ENCODE results near the gene ASAP3.

The ASAP3 gene

DNA sequence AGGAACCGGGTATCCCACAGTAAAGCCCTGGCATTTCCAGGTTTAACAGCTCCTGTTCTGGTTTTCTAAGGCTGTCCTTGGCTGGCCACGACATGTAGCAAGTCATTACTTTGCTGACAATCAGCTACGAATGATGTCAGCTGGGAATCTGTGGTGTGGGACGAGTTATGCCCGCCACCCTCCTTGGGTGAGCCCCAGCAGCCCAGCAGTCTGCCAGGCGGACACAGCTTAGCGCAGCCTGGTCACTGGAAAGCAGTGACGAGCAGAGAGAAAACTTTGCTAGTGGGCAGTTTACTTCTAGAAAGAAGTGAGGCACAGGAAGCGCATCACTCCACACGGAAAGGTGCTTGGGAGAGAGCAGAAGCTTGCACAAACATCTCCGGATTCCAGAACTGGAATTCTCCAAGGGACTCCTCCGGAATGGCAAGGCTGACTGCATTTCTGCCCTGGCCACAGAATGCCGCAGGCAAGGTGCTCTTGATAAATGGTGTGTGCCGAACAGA, 98.8 kb downstream of the ASAP3 start:
- Histone ChIP-seq H3K9ac (ENCODE audit: low read length) (no peak overlapping the region), H3K27ac (ENCODE audit: low read depth, low read length) (no peak overlapping the region), H3K27me3 (ENCODE audit: low read length) (no peaks in the 10 kb centered on the region), H3K4me3 (ENCODE audit: insufficient read depth, low read length, poor library complexity, severe bottlenecking) (no peak overlapping the region), H3K9me2 (replicated peaks; ENCODE audit: insufficient read depth, low read length) (no peaks in the 10 kb centered on the region), H2AFZ (ENCODE audit: low read depth, low read length, severe bottlenecking) (no peak overlapping the region), H3K36me3 (ENCODE audit: low read length) (no peaks in the 10 kb centered on the region), H3K79me2 (ENCODE audit: insufficient read depth, low read length) (no peaks in the 10 kb centered on the region), H3F3A (ENCODE audit: insufficient read depth) (no peaks in the 10 kb centered on the region), H3K4me2 (ENCODE audit: low read depth, low read length, poor library complexity, severe bottlenecking) (no peak overlapping the region), H4K20me1 (ENCODE audit: low read depth, low read length) (no peaks in the 10 kb centered on the region), H3K9me3 (ENCODE audit: insufficient read depth, low read length) (no peaks in the 10 kb centered on the region)
- TF ChIP-seq, protein P1, sequence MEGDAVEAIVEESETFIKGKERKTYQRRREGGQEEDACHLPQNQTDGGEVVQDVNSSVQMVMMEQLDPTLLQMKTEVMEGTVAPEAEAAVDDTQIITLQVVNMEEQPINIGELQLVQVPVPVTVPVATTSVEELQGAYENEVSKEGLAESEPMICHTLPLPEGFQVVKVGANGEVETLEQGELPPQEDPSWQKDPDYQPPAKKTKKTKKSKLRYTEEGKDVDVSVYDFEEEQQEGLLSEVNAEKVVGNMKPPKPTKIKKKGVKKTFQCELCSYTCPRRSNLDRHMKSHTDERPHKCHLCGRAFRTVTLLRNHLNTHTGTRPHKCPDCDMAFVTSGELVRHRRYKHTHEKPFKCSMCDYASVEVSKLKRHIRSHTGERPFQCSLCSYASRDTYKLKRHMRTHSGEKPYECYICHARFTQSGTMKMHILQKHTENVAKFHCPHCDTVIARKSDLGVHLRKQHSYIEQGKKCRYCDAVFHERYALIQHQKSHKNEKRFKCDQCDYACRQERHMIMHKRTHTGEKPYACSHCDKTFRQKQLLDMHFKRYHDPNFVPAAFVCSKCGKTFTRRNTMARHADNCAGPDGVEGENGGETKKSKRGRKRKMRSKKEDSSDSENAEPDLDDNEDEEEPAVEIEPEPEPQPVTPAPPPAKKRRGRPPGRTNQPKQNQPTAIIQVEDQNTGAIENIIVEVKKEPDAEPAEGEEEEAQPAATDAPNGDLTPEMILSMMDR (IDR thresholded peaks at IDR 0.05; ENCODE audit: insufficient read depth, low read length, poor library complexity, severe bottlenecking), result no peak
- TF ChIP-seq EZH2phosphoT487 (conservative IDR thresholded peaks at IDR 0.05; ENCODE audit: low read length), result no peak

DNA sequence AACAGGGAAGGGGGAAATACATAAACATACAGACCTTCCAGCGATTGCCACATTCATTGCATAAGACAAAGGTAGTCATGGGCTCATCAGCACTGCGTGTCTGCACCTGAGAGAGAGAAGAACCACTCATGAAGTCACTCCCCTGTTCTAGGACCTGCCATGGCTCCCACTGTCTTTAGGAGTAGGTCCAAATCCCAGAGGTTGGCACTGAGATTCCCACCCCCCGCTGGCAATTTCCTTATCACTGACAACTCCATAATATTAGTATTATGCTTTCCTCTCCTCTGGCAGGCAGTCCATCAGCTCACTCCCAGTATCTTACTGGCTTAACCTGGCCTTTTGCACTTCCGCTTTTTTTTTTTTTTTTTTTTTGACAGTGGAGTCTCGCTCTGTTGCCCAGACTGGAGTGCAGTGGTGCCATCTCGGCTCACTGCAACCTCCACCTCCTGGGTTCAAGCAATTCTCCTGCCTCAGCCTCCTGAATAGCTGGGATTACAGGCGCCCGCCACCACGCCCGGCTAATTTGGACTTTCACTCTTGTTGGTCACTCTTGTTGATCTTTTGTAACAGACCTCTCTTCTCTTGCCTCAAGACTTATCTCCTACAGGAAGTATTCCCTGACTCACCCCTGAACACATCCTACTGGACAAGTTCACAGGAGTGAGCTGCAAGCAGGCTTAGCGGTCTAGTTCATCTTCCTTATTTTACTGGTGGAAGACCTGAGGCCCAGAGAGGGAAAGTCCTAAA, 99.5 kb downstream of the ASAP3 start:
- no peak overlapping the region for H3K9ac ChIP-seq (ENCODE audit: low read length)
- no peak overlapping the region for H2AFZ ChIP-seq (ENCODE audit: low read depth, low read length, severe bottlenecking)
- no peaks in the 10 kb centered on the region for H3K79me2 ChIP-seq (ENCODE audit: insufficient read depth, low read length)
- H3K4me3 ChIP-seq (ENCODE audit: insufficient read depth, low read length, poor library complexity, severe bottlenecking), result no peak overlapping the region
- H3K9me3 ChIP-seq (ENCODE audit: insufficient read depth, low read length), result no peaks in the 10 kb centered on the region
- no peaks in the 10 kb centered on the region for H3K36me3 ChIP-seq (ENCODE audit: low read length)
- TF ChIP-seq, protein P1 (IDR thresholded peaks at IDR 0.05; ENCODE audit: insufficient read depth, low read length, poor library complexity, severe bottlenecking), result no peak
- TF ChIP-seq EZH2phosphoT487 (conservative IDR thresholded peaks at IDR 0.05; ENCODE audit: low read length), result no peak
- H3K27ac ChIP-seq (ENCODE audit: low read depth, low read length), result no peak overlapping the region
- no peaks in the 10 kb centered on the region for H3K9me2 ChIP-seq (replicated peaks; ENCODE audit: insufficient read depth, low read length)
- no peaks in the 10 kb centered on the region for H4K20me1 ChIP-seq (ENCODE audit: low read depth, low read length)
- no peak overlapping the region for H3K4me2 ChIP-seq (ENCODE audit: low read depth, low read length, poor library complexity, severe bottlenecking)
- H3K27me3 ChIP-seq (ENCODE audit: low read length), result no peaks in the 10 kb centered on the region
- H3F3A ChIP-seq (ENCODE audit: insufficient read depth), result no peaks in the 10 kb centered on the region

DNA sequence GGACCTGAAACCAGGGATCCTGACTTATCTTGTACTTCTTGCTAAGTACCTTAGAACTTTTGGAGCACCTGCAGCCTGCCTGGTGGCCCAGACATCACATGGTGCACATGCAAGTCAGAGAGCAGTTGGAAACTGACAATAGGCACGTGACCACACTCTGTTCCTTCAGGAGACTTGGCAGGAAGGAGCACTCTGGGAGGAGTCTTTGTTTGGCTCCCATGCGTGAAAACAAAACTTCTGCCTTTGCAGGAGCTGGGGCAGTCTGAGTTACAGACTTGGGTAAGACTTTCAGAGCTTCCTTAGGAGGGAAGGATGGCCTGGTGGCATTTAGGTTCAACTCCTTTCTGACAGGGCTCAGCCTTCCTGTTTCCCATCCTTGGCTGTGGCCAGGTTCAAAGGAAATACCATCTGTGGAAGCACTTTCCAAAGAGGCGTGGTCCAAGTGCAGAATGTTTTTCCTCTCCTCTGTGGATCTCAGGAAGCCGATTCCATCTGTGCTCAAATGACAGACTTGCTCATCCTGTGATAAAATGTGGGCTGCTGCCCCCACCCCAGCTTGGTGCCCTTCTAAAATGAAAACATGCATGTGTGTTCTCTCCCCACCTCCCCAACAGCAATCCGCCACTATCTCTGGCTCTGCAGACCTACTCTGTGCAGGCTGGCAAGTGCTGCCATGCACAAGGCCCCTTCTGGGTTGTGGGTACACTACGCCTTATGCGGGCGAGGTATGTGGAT, 100.2 kb downstream of the ASAP3 start:
- Histone ChIP-seq H3K36me3 (ENCODE audit: low read length) (no peaks in the 10 kb centered on the region), H3K27me3 (ENCODE audit: low read length) (no peaks in the 10 kb centered on the region), H3K79me2 (ENCODE audit: insufficient read depth, low read length) (no peaks in the 10 kb centered on the region), H3F3A (ENCODE audit: insufficient read depth) (no peaks in the 10 kb centered on the region), H3K4me3 (ENCODE audit: insufficient read depth, low read length, poor library complexity, severe bottlenecking) (no peak overlapping the region), H4K20me1 (ENCODE audit: low read depth, low read length) (no peaks in the 10 kb centered on the region), H3K27ac (ENCODE audit: low read depth, low read length) (no peak overlapping the region), H3K9me3 (ENCODE audit: insufficient read depth, low read length) (no peaks in the 10 kb centered on the region), H2AFZ (ENCODE audit: low read depth, low read length, severe bottlenecking) (no peak overlapping the region), H3K9me2 (replicated peaks; ENCODE audit: insufficient read depth, low read length) (no peaks in the 10 kb centered on the region), H3K9ac (ENCODE audit: low read length) (no peak overlapping the region), H3K4me2 (ENCODE audit: low read depth, low read length, poor library complexity, severe bottlenecking) (no peak overlapping the region)
- TF ChIP-seq, protein P1 (IDR thresholded peaks at IDR 0.05; ENCODE audit: insufficient read depth, low read length, poor library complexity, severe bottlenecking), result no peak
- no peak for TF ChIP-seq EZH2phosphoT487 (conservative IDR thresholded peaks at IDR 0.05; ENCODE audit: low read length)

Measured in SU-DHL-6 (cell line).